Astrocyte (in vitro differentiated cells and primary cell): ENCODE measurements around the gene PKD2. TPM values are rescaled to one million over a fixed set of nuclear protein-coding genes. Genes with fewer than 3 reads are reported as not detected.
"Not testable (repeated sequence)": the region's sequence is repeated elsewhere in the genome, so short reads cannot be mapped to it uniquely, and the experiment has no call there.

Experiments used
- DNase-seq: peaks from one replicate; pipeline ENCODE4 v3.0.0-alpha.2; 2010; ENCODE audit warnings: low read depth
- FAIRE-seq: peaks from 2 replicates; lab custom pipeline; 2011; peaks lifted over from hg19 to GRCh38; lab: Jason Lieb, UNC
- H2AFZ ChIP-seq: 2 replicates; pipeline ENCODE4 v1.6.0; 2012; ENCODE audit warnings: low read depth, low read length, inconsistent platforms
- H3K27ac ChIP-seq: 2 replicates; pipeline ENCODE4 v1.5.1; 2011; ENCODE audit warnings: low read depth, low read length, inconsistent platforms
- H3K27me3 ChIP-seq: 2 replicates; pipeline ENCODE4 v1.6.0; 2011; ENCODE audit warnings: low read length, inconsistent platforms; ENCODE audit not compliant: insufficient read depth
- H3K36me3 ChIP-seq: 2 replicates; pipeline ENCODE4 v1.5.1; 2011; ENCODE audit warnings: low read length, inconsistent platforms; ENCODE audit not compliant: insufficient read depth
- H3K4me1 ChIP-seq: 2 replicates; pipeline ENCODE4 v1.5.1; 2011; ENCODE audit warnings: low read length, inconsistent platforms; ENCODE audit not compliant: insufficient read depth
- H3K4me2 ChIP-seq: 2 replicates; pipeline ENCODE4 v1.6.0; 2012; ENCODE audit warnings: low read length, inconsistent platforms
- H3K4me3 ChIP-seq: 2 replicates; pipeline ENCODE4 v1.5.1; 2011; ENCODE audit warnings: low read depth, mild to moderate bottlenecking, low read length, inconsistent platforms; ENCODE audit not compliant: insufficient read depth
- H3K79me2 ChIP-seq: 2 replicates; pipeline ENCODE4 v1.6.0; 2012; ENCODE audit warnings: mild to moderate bottlenecking, low read length, inconsistent platforms; ENCODE audit not compliant: insufficient read depth
- H3K9ac ChIP-seq: 2 replicates; pipeline ENCODE4 v1.6.0; 2012; ENCODE audit warnings: mild to moderate bottlenecking, low read length, inconsistent platforms
- H3K9me3 ChIP-seq: 2 replicates; pipeline ENCODE4 v1.5.1; 2012; ENCODE audit warnings: low read depth, mild to moderate bottlenecking, low read length, inconsistent platforms; ENCODE audit not compliant: insufficient read depth
- H4K20me1 ChIP-seq: 2 replicates; pipeline ENCODE4 v1.6.0; 2012; ENCODE audit warnings: low read length, inconsistent platforms; ENCODE audit not compliant: insufficient read depth
- H3K27ac Mint-ChIP-seq: one replicate; pipeline ENCODE4 v1.8.0; 2021; ENCODE audit warnings: mild to moderate bottlenecking, mixed read lengths; ENCODE audit not compliant: unreplicated experiment
- H3K27me3 Mint-ChIP-seq: one replicate; pipeline ENCODE4 v1.8.0; 2021; ENCODE audit warnings: low read depth, mixed read lengths; ENCODE audit not compliant: unreplicated experiment
- H3K36me3 Mint-ChIP-seq: one replicate; pipeline ENCODE4 v1.8.0; 2021; ENCODE audit warnings: low read depth, mixed read lengths; ENCODE audit not compliant: unreplicated experiment
- H3K4me1 Mint-ChIP-seq: one replicate; pipeline ENCODE4 v1.8.0; 2021; ENCODE audit warnings: low read depth, mixed read lengths; ENCODE audit not compliant: unreplicated experiment
- H3K4me3 Mint-ChIP-seq: one replicate; pipeline ENCODE4 v1.8.0; 2021; ENCODE audit warnings: mild to moderate bottlenecking, moderate library complexity, mixed read lengths; ENCODE audit not compliant: unreplicated experiment
- H3K9me3 Mint-ChIP-seq: one replicate; pipeline ENCODE4 v1.8.0; 2021; ENCODE audit warnings: mild to moderate bottlenecking, mixed read lengths; ENCODE audit not compliant: unreplicated experiment
- EZH2 ChIP-seq: IDR thresholded peaks from 2 replicates; pipeline ENCODE4 v1.6.1; 2012; ENCODE audit warnings: mild to moderate bottlenecking, low read length, inconsistent platforms; ENCODE audit not compliant: insufficient read depth
- total RNA-seq: library from RNA; stranded (reverse); gene quantifications from 2 replicates; pipeline ENCODE4 v1.2.1, GENCODE V29; 2021
- TF ChIP-seq, protein P1 (sequence below): IDR thresholded peaks from 2 replicates; pipeline ENCODE4 v1.5.1; 2011; ENCODE audit warnings: low read depth, mild to moderate bottlenecking, inconsistent platforms, low read length, moderate library complexity; ENCODE audit not compliant: insufficient read depth

The PKD2 gene
- total RNA-seq, 1 donor from 2014 or later, result 19.7 TPM

DNA sequence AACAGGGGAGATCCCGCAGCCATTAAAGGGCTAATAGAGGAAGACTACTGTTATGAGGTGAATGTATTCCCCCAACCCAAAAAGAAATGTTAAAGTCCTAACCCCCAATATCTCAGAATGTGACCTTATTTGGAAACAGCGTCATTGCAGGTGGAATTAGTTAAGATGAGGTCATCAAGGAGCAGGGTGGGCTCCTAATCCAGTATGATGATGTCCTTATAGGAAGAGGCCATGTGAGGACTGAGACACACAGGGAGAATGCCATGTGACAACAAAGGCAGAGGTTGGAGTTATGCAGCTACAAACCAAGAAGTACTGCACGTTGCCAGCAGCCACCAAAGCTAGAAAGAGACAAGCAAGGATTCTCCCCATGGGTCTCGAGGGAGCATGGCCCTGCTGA lies 17.7 kb upstream of the PKD2 start:
- Histone ChIP-seq H3K4me3 (no peak overlapping the region), H3K27me3 (no peaks in the 10 kb centered on the region), H3K36me3 (no peaks in the 10 kb centered on the region), H3K9me3 (no peaks in the 10 kb centered on the region), H2AFZ (no peak overlapping the region), H4K20me1 (no peaks in the 10 kb centered on the region), H3K4me2 (no peak overlapping the region), H3K79me2 (no peaks in the 10 kb centered on the region), H3K27ac (no peak overlapping the region), H3K4me1 (no peaks in the 10 kb centered on the region), H3K9ac (no peak overlapping the region)
- no peaks in the 10 kb centered on the region for H3K27me3 Mint-ChIP-seq
- no peak overlapping the region for H3K27ac Mint-ChIP-seq
- peaks cover 2% of the 10 kb centered on the region for H3K9me3 Mint-ChIP-seq
- no peaks in the 10 kb centered on the region for H3K4me1 Mint-ChIP-seq
- H3K4me3 Mint-ChIP-seq, result no peak overlapping the region
- DNase-seq, result no peak
- no peaks in the 10 kb centered on the region for H3K36me3 Mint-ChIP-seq
- no peak for TF ChIP-seq EZH2
- TF ChIP-seq, protein P1, sequence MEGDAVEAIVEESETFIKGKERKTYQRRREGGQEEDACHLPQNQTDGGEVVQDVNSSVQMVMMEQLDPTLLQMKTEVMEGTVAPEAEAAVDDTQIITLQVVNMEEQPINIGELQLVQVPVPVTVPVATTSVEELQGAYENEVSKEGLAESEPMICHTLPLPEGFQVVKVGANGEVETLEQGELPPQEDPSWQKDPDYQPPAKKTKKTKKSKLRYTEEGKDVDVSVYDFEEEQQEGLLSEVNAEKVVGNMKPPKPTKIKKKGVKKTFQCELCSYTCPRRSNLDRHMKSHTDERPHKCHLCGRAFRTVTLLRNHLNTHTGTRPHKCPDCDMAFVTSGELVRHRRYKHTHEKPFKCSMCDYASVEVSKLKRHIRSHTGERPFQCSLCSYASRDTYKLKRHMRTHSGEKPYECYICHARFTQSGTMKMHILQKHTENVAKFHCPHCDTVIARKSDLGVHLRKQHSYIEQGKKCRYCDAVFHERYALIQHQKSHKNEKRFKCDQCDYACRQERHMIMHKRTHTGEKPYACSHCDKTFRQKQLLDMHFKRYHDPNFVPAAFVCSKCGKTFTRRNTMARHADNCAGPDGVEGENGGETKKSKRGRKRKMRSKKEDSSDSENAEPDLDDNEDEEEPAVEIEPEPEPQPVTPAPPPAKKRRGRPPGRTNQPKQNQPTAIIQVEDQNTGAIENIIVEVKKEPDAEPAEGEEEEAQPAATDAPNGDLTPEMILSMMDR, result no peak
- no peak for FAIRE-seq

DNA sequence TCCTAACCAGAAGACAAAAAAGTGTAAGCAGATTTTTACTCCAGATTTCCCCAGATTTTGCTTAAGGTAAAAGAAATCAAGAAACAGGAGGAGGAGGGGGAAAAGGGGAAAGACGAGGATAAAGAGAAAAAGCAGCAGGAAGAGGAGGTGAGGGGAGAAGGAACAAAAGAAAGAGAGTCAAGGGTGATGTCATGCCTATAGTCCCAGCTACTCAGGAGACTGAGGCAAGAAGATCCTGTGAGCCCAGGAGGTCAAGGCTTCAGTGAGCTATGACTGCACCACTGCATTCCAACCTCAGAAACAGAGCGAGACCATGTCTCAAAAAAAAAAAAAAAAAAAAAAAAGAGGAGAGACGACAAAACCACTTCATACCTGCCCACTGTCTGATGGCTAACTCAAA lies 12.0 kb upstream of the PKD2 start:
- Histone ChIP-seq H3K4me3 (no peak overlapping the region), H4K20me1 (no peaks in the 10 kb centered on the region), H3K9ac (no peak overlapping the region), H3K9me3 (no peaks in the 10 kb centered on the region), H3K4me2 (no peak overlapping the region), H3K36me3 (no peaks in the 10 kb centered on the region), H3K27ac (no peak overlapping the region), H2AFZ (no peak overlapping the region), H3K79me2 (no peaks in the 10 kb centered on the region), H3K27me3 (no peaks in the 10 kb centered on the region), H3K4me1 (no peaks in the 10 kb centered on the region)
- Mint-ChIP-seq H3K9me3 (peaks cover 2% of the 10 kb centered on the region), H3K36me3 (no peaks in the 10 kb centered on the region), H3K4me1 (peaks cover 5% of the 10 kb centered on the region), H3K27ac (peak overlapping the region; percentile 1), H3K27me3 (no peaks in the 10 kb centered on the region), H3K4me3 (no peak overlapping the region)
- TF ChIP-seq EZH2, result no peak
- TF ChIP-seq, protein P1, result no peak
- FAIRE-seq, result no peak
- DNase-seq, result no peak

DNA sequence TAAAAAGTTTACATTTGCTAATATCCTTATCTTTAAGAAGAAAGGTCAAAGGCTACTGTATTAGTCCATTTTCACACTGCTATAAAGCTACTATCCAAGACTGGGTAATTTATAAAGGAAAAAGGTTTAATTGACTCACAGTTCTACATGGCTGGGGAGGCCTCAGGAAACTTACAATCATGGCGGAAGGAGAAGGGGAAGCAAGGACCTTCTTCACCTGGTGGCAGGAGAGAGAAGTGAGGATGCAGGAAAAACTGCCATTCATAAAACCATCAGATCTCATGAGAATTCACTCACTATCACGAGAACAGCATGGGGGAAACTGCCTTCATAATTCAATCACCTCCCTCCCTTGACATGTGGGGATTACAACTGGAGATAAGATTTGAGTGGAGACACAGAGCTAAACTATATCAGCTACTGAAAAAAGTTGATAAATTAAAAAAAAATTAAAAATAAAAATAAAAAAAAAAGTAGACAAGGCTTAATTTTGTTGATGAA lies 8.2 kb upstream of the PKD2 start:
- H3K4me2 ChIP-seq, result not testable (repeated sequence)

More for the DNA sequence above, 8.2 kb upstream of the PKD2 start:
- H3K36me3 ChIP-seq, H3K9me3 ChIP-seq, DNase-seq, H3K27ac ChIP-seq, H3K27me3 Mint-ChIP-seq, H3K4me1 ChIP-seq, H3K4me3 Mint-ChIP-seq, H3K9me3 Mint-ChIP-seq, H3K36me3 Mint-ChIP-seq, H4K20me1 ChIP-seq, FAIRE-seq, H3K27me3 ChIP-seq, H2AFZ ChIP-seq, H3K9ac ChIP-seq, H3K4me3 ChIP-seq, H3K79me2 ChIP-seq, H3K4me1 Mint-ChIP-seq, H3K27ac Mint-ChIP-seq: not testable (repeated sequence)
